AG20443 (cell line): ENCODE data around the gene CNOT10.
A peak's percentile ranks its signal among the peaks of the same experiment; 100 is the strongest.
"Not testable (repeated sequence)": the region's sequence is repeated elsewhere in the genome, so short reads cannot be mapped to it uniquely, and the experiment has no call there.

ENCODE experiments used
- DNase-seq: peaks from one replicate; pipeline ENCODE4 v3.0.0; 2012; ENCODE audit warnings: low spot score, mixed read lengths

Gene CNOT10

DNA sequence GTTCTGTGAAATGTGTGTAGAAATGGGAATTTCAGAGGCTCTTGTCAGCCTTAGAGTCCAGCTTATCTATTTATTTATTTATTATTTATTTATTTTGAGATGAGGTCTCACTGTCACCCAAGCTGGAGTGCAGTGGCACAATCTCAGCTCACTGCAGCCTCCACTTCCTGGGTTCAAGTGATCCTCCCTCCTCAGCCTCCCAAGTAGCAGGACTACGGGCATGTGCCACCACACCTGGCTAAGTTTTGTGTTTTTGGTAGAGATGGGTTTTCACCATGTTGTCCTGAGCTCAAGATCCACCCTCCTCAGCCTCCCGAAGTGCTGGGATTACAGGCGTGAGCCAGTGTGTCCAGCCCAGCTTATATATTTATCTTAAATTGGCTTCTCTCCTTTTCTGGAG lies 11.5 kb downstream of the CNOT10 start:
- no peak for DNase-seq

DNA sequence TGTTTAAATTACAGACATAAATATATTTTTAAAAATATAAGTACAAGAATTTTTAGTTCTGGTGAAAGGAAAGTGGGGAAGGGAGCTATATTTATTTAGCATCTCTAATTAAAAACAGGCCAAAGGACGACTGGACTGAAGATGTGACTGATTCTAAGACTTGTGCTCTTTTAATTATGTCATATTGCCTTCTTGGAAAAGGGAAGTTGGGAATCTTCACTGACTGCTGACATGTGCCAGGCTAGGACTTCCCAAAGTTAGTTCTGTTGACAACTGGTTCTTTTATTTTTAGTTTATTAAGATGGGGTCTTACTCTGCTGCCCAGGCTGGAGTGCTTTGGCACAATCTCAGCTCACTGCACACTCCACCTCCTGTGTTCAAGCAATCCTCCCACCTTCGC lies 13.5 kb downstream of the CNOT10 start:
- no peak for DNase-seq

DNA sequence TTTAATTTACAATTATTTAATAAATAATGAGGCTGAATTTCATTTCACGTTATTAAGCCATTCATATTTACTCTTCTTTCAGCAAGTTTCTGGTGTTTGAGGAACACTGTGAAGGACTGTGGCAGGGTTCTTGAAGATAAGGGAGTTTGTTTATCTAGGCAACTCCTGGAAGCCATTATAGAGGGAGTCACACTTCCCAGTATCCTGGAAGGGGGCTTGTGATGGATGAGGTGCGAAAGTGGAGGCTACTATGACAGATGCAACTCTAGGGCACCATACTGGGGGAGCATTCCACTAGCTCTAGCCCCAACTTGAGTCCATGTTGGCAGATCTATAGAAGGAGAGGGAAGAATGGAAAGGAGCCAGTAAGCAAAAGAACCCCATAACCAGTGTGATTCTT lies 14.4 kb downstream of the CNOT10 start:
- DNase-seq: no peak

DNA sequence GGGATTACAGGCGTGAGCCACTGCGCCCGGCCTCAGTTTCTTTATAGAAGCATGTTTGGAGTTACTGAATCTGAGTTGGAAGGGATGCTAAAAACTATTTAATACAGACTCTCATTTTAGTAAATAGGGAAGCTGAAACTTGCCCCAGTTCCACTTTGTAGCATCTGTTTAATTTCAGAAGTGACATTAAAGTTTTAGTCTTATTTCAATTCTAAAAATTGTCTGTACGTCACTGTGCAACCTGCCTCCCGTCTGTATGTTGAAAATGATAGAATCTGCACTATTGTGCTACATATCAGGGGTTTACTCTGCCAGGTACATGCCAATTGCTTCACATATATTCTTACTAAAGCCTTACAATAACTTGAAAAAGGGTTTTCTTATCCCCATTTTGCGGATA lies 15.3 kb downstream of the CNOT10 start:
- DNase-seq: no peak

DNA sequence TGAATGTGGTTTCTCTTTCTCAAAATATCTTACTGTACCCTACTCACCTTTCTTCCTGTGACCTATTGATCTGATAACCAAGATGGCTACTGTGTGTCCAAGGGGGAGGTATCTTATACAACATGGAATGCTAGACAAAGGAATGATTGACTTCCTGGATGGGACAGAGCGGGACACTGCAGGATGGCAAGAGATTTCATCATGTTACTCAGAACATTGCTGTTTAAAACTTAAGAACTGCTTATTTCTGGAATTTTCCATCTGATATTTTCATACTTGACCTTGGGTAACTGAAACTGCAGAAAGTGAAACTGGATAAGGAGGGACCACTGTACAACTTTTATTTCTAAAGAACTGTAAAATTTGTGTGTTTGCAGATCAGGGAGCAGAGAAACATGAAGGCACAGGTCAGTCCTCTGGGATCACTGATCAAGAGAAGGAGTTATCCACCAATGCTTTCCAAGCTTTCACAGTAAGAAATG lies 18.5 kb downstream of the CNOT10 start:
- peak; percentile 14 for DNase-seq

DNA sequence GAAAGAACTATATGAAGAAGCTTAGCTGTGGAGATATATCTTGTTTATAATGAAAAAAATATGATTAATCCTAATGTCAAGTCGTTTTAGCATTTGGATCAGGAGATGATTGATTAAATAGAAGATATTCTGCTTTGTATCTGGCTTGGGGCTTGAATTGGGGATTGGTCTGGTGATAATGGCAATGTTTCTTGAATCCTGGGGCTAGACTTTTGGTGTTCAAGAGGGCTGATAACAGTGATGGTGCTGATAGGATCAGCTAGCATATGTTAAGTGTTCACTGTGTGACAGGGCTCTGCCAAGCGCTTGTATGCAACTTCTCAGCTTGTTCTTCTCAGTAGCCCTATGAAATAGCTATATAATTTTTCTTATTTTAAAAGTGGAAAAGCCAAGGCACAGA lies 20.2 kb downstream of the CNOT10 start:
- no peak for DNase-seq

GRCh38 chr3:32706348-32707025 lies 21.5 kb downstream of the CNOT10 start:
- no peak for DNase-seq

DNA sequence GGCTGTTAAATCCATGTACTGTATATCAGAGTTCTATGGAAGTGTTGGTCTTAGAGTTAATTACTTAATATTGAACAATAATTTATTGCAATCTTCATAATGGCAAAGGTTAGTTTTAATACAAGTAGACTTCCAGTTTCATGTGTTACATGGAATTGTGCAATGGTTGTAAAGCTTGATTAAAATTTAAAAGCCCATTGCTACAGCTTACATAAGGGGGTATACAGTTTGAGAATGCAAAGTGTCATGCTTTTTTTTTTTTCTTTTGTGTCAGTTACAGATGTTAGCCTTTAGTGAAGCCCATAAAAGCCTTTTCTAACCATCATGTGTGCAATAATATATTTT lies 22.0 kb downstream of the CNOT10 start:
- no peak for DNase-seq

DNA sequence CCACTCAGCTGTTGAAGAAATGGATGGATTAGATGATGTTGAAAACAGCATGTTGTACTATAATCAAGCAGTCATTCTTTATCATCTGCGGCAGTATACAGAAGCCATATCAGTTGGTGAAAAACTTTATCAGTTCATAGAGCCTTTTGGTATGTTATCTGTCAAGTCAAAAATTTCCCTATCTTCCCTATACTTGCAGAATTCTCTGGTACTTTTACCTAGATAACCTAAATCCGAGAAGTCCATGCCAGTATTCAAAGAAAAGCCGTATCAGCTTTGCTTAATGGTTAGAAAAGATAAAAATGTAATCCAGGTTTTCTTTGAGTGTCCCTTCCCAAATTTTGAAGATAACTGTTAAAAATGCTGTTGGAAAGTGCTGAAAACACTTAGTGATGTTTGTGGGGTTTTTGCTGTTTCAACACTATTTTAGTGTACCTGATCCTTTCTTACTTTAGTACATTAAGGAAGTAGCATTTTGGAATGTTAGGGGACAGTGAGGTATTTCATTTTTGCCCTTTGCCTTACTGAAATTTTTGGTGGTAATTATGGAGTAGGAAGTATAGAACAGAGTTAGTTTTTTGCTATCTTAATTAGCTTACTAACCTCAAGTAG lies 23.8 kb downstream of the CNOT10 start:
- no peak for DNase-seq

DNA sequence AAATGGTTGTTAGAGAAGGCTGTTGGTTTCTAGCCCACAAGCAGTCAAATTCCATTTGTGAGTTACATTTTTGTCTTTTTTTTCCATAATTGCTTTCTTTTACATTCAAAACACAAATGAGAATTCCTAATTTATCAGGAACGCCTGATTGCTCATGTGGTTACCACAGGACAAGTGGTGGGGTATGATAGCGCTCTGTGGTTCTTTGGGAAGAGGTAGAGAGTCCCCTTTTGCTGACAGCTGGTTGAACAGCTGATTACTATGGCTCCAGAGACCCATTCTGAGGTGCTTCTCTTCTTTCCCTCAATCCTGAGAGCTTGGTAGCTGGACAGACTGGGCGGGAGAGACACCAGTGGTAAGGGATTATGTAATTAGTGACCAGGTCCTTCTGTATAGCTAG lies 24.4 kb downstream of the CNOT10 start:
- DNase-seq: no peak

DNA sequence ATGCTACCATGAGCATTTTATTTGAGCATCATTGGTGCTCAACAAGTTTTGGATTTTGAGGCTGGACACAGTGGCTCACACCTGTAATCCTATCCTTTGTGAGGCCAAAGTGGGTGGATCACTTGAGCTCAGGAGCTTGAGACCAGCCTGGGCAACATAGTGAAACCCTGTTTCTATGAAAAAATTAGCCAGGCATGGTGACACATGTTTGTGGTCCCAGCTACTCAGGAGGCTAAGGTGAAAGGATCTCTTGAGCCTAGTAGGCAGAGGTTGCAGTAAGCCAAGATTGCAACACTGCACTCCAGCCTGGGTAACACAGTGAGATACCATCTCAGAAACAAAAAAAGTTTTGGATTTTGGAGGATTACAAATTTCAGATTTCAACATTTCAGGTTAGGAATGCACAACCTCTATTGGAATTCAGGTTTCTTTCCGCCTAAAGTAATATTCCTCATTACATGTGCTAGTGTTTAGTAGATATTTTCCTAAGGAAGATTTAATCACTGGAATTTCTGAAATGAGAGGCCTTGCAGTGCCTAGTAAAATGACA lies 27.6 kb downstream of the CNOT10 start:
- no peak for DNase-seq

DNA sequence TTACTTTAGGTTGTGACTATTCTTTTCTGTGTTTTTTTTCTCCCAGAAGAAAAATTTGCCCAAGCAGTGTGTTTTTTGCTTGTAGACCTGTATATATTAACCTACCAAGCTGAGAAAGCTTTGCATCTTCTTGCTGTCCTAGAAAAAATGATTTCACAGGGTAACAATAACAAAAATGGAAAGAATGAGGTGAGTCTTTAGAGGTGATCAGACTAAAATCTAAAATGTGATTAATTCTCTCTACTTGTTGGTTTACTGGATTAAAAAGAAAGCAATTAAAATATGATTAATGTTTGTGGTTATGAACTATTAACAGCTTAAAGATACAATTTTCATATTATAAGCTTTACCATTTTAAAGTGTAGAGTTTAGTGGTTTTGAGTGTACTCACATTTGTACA lies 28.2 kb downstream of the CNOT10 start:
- DNase-seq: no peak

DNA sequence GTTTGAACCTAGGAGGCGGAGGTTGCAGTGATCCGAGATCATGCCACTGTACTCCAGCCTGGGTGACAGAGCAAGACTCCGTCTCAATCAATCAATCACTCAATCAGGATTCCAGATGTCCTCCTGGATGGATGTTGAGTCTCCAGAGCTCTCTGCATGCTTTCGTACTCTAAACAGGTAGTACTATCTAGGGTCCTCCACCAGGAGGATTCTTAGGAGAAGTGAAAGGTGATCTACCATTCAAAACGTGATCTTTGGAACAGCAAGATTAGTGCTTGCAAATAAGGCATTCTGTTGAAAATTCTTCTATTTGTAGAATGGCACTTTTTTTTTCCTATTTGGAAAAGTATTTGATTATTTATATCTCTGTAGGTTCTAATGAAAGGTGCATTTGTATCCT lies 34.3 kb downstream of the CNOT10 start:
- DNase-seq: no peak

DNA sequence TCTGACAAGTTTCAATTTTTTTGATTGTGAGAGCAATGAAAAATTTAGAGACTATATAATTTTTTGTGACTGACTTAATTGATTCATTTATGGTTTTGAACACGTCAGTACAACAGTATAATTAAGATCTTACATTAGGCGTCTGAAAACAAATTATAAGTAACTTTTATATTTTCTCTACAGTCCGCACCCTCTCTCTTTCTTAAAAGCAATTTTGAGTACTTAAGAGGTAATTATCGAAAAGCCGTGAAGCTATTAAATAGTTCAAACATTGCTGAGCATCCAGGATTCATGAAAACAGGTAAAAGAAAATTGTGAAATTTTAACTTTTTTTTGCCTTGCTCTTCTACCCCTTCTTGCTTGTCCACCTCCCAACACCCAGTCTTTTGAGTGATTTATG lies 34.9 kb downstream of the CNOT10 start:
- DNase-seq: no peak

DNA sequence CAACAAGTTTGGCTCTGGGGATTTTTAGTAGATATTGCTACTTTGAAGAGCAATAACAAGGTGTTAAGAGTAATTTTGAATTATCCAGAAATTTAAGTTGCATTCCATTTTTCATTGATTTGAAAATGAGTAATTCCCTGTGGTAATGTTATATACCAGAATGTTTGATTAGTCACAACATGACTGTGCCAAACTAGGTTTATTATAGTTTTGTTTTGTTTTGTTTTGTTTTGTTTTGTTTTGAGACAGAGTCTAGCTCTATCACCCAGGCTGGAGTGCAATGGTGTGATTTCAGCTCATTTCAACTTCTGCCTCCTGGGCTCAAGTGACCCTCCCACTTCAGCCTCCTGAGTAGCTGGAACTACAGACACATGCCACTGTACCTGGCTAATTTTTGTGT lies 40.7 kb downstream of the CNOT10 start:
- DNase-seq: peak; percentile 13

GRCh38 chr3:32733631-32734229 lies 48.7 kb downstream of the CNOT10 start:
- DNase-seq: peak; percentile 40

- DNase-seq: no peak
These were observed 49.8 kb downstream of the CNOT10 start for GRCh38 chr3:32734756-32735155.

DNA sequence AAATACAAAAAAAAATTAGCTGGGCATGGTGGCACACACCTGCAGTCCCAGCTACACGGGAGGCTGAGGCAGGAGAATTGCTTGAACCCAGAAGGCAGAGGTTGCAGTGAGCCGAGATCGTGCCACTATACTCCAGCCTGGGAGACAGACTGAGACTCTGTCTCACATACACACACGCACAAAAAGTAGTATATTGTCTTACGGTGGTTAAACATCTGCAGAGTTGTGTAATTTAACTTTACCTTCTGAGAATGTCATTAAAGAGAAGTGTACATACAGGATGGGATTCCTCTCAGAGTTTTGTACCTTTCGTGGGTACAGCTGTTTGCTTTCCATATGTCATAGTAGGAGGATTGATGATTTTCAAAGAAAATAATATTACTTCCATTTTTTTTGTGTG lies 58.5 kb downstream of the CNOT10 start:
- not testable (repeated sequence) for DNase-seq

- no peak for DNase-seq
These were observed 58.9 kb downstream of the CNOT10 start for GRCh38 chr3:32743934-32744333.

DNA sequence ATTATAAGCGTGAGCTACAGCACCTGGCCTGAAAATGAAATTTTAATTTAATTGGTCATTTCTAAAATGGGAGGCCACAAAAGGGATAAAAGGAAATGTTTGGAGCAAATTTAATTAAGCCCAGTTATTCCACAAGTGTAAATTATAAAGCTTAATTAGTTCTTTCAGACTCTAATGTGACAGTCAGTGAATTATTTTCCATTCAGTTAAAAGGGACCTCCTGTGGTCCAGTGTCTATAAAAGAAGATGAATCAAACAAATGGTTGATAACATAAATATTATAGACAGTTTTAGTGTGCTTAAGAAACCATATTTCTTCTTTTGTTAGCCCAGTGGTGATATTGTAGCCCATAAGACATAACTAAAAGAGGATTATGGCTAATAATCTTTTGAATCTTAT lies 66.4 kb downstream of the CNOT10 start:
- no peak for DNase-seq

- no peak for DNase-seq
These were observed 70.8 kb downstream of the CNOT10 start for GRCh38 chr3:32755761-32756160.

DNA sequence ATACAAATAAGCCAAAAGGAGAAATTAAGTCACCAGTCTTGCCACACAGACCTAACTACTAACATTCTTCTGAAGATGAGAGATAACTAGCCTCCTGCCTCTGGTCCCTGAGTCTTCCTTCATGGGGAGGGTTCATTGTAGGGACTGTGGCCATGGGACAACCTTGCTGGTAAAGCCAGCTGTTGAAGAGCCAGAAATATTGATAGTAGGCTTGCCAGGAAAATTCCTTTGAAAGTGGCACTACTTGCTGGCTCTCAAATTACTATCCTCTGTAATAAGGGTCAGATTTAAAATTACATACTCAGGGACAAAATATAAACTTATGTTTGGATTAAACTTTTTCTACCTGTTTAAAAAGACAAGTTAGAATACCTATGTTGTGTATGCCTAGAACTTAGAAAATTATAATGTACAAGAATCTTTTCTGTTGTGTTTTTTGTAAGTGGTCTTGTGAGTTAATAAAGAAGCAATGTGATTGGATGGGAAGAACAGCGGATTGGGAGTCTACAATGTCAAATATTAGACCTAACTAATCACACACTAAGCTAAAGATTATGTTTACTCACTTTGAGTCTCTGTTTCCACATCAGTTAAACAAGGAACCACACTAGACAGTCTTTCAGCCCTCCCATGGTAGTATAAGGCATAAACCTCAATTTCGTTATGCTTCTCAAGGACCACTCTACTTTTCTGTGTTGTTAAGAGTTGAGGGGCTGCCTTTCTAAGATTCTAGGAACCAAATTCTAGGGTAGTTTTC lies 72.8 kb downstream of the CNOT10 start:
- DNase-seq: no peak

GRCh38 chr3:32758375-32758753 lies 73.4 kb downstream of the CNOT10 start:
- DNase-seq: no peak
